ENCODE measurements around the gene OGFOD2. TPM values are rescaled to one million over a fixed set of nuclear protein-coding genes. Genes with fewer than 3 reads are reported as not detected.

OGFOD2 gene
- total RNA-seq (2022; extraction: Qiagen RNA extraction; ENCODE audit: low read depth): 12.4 to 17.4 TPM (median 16.1 TPM) in 5 replicates

GRCh38 chr12:122974892-122975789, at the start of gene OGFOD2:
Gene OGFOD2, plus strand, starts transcription at chr12:122975244. Its CDS starts 8 bp downstream, at chr12:122975252.

GRCh38 chr12:122965851-122966742, 8.9 kb upstream of the OGFOD2 start, which contains the start of gene ABCB9:
Gene ABCB9, minus strand, starts transcription at chr12:122966463. Its CDS starts 6,228 bp downstream, at chr12:122960235.

GRCh38 chr12:122980183-122981035, 5.4 kb downstream of the OGFOD2 start, which contains the start of gene ARL6IP4:
Gene ARL6IP4, plus strand, starts transcription at chr12:122980681. Its CDS starts 459 bp downstream, at chr12:122981140.

Other genes with a start within 250 kb of the OGFOD2 start
- gene HCAR1, start 244.4 kb upstream of the OGFOD2 start, total RNA-seq (2022; extraction: Qiagen RNA extraction; ENCODE audit: low read depth): 0.03 to 0.07 TPM (median 0.06 TPM) in 4 of 5 replicates, not detected in the other
- 51.7 to 58.3 TPM (median 56.0 TPM) in 5 replicates for gene DENR, start 222.4 kb upstream of the OGFOD2 start, total RNA-seq (2022; extraction: Qiagen RNA extraction; ENCODE audit: low read depth)
- 0.07 to 0.10 TPM (median 0.08 TPM) in 3 of 5 replicates, not detected in the others for gene CCDC62, start 200.7 kb upstream of the OGFOD2 start, total RNA-seq (2022; extraction: Qiagen RNA extraction; ENCODE audit: low read depth)
- 20.6 to 29.5 TPM (median 26.6 TPM) in 5 replicates for gene HIP1R, start 139.8 kb upstream of the OGFOD2 start, total RNA-seq (2022; extraction: Qiagen RNA extraction; ENCODE audit: low read depth)
- 28.8 to 34.1 TPM (median 33.4 TPM) in 5 replicates for gene VPS37B, start 79.1 kb upstream of the OGFOD2 start, total RNA-seq (2022; extraction: Qiagen RNA extraction; ENCODE audit: low read depth)
- gene ABCB9, start 8.8 kb upstream of the OGFOD2 start, total RNA-seq (2022; extraction: Qiagen RNA extraction; ENCODE audit: low read depth): 9.6 to 13.1 TPM (median 12.2 TPM) in 5 replicates
- gene ARL6IP4, start 5.4 kb downstream of the OGFOD2 start, total RNA-seq (2022; extraction: Qiagen RNA extraction; ENCODE audit: low read depth): 207 to 273 TPM (median 241 TPM) in 5 replicates
- gene PITPNM2, start 175.8 kb downstream of the OGFOD2 start, total RNA-seq (2022; extraction: Qiagen RNA extraction; ENCODE audit: low read depth): 15.7 to 25.8 TPM (median 21.3 TPM) in 5 replicates

Measured in A549 treated with GW870086 at 1 μM for 4 hours (cell line).